ENCODE results near the gene TTC24.

DNA sequence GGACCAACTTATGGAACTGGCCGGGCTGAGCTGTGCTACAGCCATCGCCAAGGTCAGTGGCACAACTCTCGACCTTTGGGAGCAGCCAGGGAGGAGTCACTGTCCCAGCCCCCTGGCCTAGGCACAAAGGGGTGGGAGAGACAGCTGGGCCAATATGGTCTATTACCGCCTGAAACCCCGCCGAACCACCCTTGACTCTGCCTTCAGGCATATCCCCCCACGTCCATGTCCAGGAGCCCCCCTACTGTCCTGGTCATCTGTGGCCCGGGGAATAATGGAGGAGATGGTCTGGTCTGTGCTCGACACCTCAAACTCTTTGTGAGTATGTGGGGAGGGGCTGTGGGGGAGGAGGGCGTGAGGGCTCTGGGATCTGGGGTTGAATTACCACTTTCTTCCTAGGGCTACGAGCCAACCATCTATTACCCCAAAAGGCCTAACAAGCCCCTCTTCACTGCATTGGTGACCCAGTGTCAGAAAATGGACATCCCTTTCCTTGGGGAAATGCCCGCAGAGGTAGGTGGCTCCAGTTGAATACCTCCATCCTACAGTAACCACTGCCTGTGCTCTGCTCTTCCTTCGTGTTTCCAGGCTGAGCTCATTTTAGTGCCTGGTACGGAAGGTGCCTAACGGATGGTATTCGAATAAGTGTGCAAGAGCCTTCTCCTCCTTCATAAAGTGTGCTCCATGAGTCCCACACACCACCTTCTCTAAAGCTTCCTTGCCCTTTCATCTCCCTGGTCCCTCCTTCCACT, 12.8 kb downstream of the TTC24 start:
- TF ChIP-seq, protein P1, sequence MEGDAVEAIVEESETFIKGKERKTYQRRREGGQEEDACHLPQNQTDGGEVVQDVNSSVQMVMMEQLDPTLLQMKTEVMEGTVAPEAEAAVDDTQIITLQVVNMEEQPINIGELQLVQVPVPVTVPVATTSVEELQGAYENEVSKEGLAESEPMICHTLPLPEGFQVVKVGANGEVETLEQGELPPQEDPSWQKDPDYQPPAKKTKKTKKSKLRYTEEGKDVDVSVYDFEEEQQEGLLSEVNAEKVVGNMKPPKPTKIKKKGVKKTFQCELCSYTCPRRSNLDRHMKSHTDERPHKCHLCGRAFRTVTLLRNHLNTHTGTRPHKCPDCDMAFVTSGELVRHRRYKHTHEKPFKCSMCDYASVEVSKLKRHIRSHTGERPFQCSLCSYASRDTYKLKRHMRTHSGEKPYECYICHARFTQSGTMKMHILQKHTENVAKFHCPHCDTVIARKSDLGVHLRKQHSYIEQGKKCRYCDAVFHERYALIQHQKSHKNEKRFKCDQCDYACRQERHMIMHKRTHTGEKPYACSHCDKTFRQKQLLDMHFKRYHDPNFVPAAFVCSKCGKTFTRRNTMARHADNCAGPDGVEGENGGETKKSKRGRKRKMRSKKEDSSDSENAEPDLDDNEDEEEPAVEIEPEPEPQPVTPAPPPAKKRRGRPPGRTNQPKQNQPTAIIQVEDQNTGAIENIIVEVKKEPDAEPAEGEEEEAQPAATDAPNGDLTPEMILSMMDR (IDR thresholded peaks at IDR 0.05), result no peak
- no peak for TF ChIP-seq POLR2A (IDR thresholded peaks at IDR 0.05)
